IMR-90 (cell line): Measurements from ENCODE around the gene ZNF80. TPM values are rescaled to one million over a fixed set of nuclear protein-coding genes. Genes with fewer than 3 reads are reported as not detected.

Experiments
- ATAC-seq: fragments of 200-7000 bp; cut with Tn5 transposase; 2 replicates; pipeline ENCODE4 v1.9.1; 2020; ENCODE audit warnings: low read depth, mild to moderate bottlenecking, moderate library complexity
- BruUV-seq: library from RNA; stranded (reverse); fragments of 400-500 nt; replicated peaks from 2 replicates; lab custom pipeline; 2021; lab: Mats Ljungman, UMichigan
- CTCF ChIA-PET: fragments of 300-600 bp; formaldehyde crosslinking; extraction: SDS; loops from one replicate; lab custom pipeline; 2021; ENCODE audit warnings: antibody characterized with exemption; lab: Yijun Ruan, JAX
- POLR2A ChIA-PET: fragments of 300-600 bp; sonication (Branson Sonifier 250); formaldehyde crosslinking; loops from one replicate; lab custom pipeline; 2022; ENCODE audit warnings: antibody characterized with exemption; ENCODE audit not compliant: unreplicated experiment; lab: Charles Lee
- DNase-seq: peaks from one replicate; pipeline ENCODE4 v3.0.0; 2013
- H2AFZ ChIP-seq: replicated peaks from 2 replicates; pipeline ENCODE3; 2013; ENCODE audit warnings: low read length, mild to moderate bottlenecking; ENCODE audit not compliant: poor library complexity
- H2AK5ac ChIP-seq: 2 replicates; pipeline ENCODE4 v1.6.1; 2013; ENCODE audit warnings: low read depth, low read length, inconsistent platforms
- H2AK9ac ChIP-seq: replicated peaks from 2 replicates; pipeline ENCODE3; 2013; ENCODE audit warnings: mild to moderate bottlenecking, low read depth, low read length, moderate library complexity; ENCODE audit not compliant: poor library complexity
- H2BK120ac ChIP-seq: 2 replicates; pipeline ENCODE4 v1.6.1; 2013; ENCODE audit warnings: low read depth, low read length, inconsistent platforms
- H2BK15ac ChIP-seq: 3 replicates; pipeline ENCODE4 v1.6.1; 2013; ENCODE audit warnings: low read depth, low read length, inconsistent platforms
- H2BK20ac ChIP-seq: 2 replicates; pipeline ENCODE4 v1.6.1; 2013; ENCODE audit warnings: low read depth, mild to moderate bottlenecking, inconsistent platforms, low read length, moderate library complexity
- H2BK5ac ChIP-seq: 2 replicates; pipeline ENCODE4 v1.6.1; 2013; ENCODE audit warnings: mild to moderate bottlenecking, low read depth, low read length, inconsistent platforms; ENCODE audit not compliant: poor library complexity, severe bottlenecking
- H3K14ac ChIP-seq: replicated peaks from 2 replicates; pipeline ENCODE4 v1.6.1; 2013; ENCODE audit warnings: low read depth, low read length, inconsistent platforms
- H3K18ac ChIP-seq: 2 replicates; pipeline ENCODE4 v1.6.1; 2013; ENCODE audit warnings: low read depth, low read length, control low read depth
- H3K23ac ChIP-seq: 2 replicates; pipeline ENCODE4 v1.6.1; 2013; ENCODE audit warnings: low read depth, low read length, inconsistent platforms
- H3K27ac ChIP-seq: 2 replicates; pipeline ENCODE4 v1.5.1; 2013; ENCODE audit warnings: mild to moderate bottlenecking, control low read depth, low read length; ENCODE audit not compliant: insufficient read depth
- H3K27me3 ChIP-seq: 2 replicates; pipeline ENCODE4 v1.6.1; 2013; ENCODE audit warnings: low read length; ENCODE audit not compliant: control insufficient read depth, insufficient read depth
- H3K36me3 ChIP-seq: 2 replicates; pipeline ENCODE4 v1.6.1; 2013; ENCODE audit warnings: low read length, mixed read lengths; ENCODE audit not compliant: control insufficient read depth, insufficient read depth
- H3K4ac ChIP-seq: 2 replicates; pipeline ENCODE4 v1.6.1; 2013; ENCODE audit warnings: low read depth, low read length, inconsistent platforms
- H3K4me1 ChIP-seq: 2 replicates; pipeline ENCODE4 v1.6.1; 2013; ENCODE audit warnings: low read length, mixed read lengths; ENCODE audit not compliant: control insufficient read depth, insufficient read depth
- H3K4me2 ChIP-seq: 2 replicates; pipeline ENCODE4 v1.6.1; 2013; ENCODE audit warnings: low read depth, mild to moderate bottlenecking, control low read depth, low read length, moderate library complexity
- H3K4me3 ChIP-seq: 2 replicates; pipeline ENCODE4 v1.5.1; 2013; ENCODE audit warnings: low read depth, mild to moderate bottlenecking, control low read depth, low read length, moderate library complexity; ENCODE audit not compliant: insufficient read depth
- H3K56ac ChIP-seq: 2 replicates; pipeline ENCODE4 v1.6.1; 2013; ENCODE audit warnings: low read length, inconsistent platforms; ENCODE audit not compliant: insufficient read depth; ENCODE audit errors: extremely low read depth
- H3K79me1 ChIP-seq, 2 experiments: 2 replicates each; pipeline ENCODE4 v1.6.1; 2013; ENCODE audit warnings: low read length in 2 of 2, inconsistent platforms in 1 of 2, low read depth in 1 of 2
- H3K9ac ChIP-seq: 2 replicates; pipeline ENCODE4 v1.6.1; 2013; ENCODE audit warnings: low read depth, low read length, control low read depth
- H3K9me1 ChIP-seq: 2 replicates; pipeline ENCODE4 v1.6.1; 2013; ENCODE audit warnings: low read length, inconsistent platforms; ENCODE audit not compliant: insufficient read depth
- H3K9me3 ChIP-seq: 2 replicates; pipeline ENCODE4 v1.6.1; 2013; ENCODE audit warnings: low read length; ENCODE audit not compliant: control insufficient read depth, insufficient read depth
- H4K20me1 ChIP-seq: 2 replicates; pipeline ENCODE4 v1.6.1; 2013; ENCODE audit warnings: low read length, inconsistent platforms; ENCODE audit not compliant: insufficient read depth
- H4K5ac ChIP-seq: 2 replicates; pipeline ENCODE4 v1.6.1; 2013; ENCODE audit warnings: mild to moderate bottlenecking, low read depth, low read length, control low read depth
- H4K8ac ChIP-seq, 2 experiments: 2 replicates each; pipeline ENCODE4 v1.6.1; 2013; ENCODE audit warnings: low read depth in 2 of 2, low read length in 2 of 2, control low read depth in 1 of 2, inconsistent platforms in 1 of 2
- H4K91ac ChIP-seq: 2 replicates; pipeline ENCODE4 v1.6.1; 2013; ENCODE audit warnings: low read depth, low read length, inconsistent platforms; ENCODE audit not compliant: insufficient read depth
- BHLHE40 ChIP-seq: fragments of 150-350 bp; IDR thresholded peaks from 2 replicates; pipeline ENCODE4 v1.6.1; 2016; ENCODE audit warnings: mild to moderate bottlenecking, low read depth, low read length
- CEBPB ChIP-seq: IDR thresholded peaks from 2 replicates; pipeline ENCODE4 v1.6.1; 2012; ENCODE audit warnings: low read depth, low read length, improper control_type of control experiment
- FOS ChIP-seq: fragments of 150-350 bp; IDR thresholded peaks from 2 replicates; pipeline ENCODE4 v1.6.1; 2016; ENCODE audit warnings: low read depth, low read length
- MAZ ChIP-seq: IDR thresholded peaks from 2 replicates; pipeline ENCODE4 v1.6.1; 2012; ENCODE audit warnings: low read depth, mild to moderate bottlenecking, low read length, improper control_type of control experiment, moderate library complexity, borderline replicate concordance
- POLR2A ChIP-seq: IDR thresholded peaks from 2 replicates; pipeline ENCODE4 v1.6.1; 2012; ENCODE audit warnings: mild to moderate bottlenecking, low read depth, low read length
- SMC3 ChIP-seq: fragments of 150-350 bp; IDR thresholded peaks from 2 replicates; pipeline ENCODE4 v1.6.1; 2016; ENCODE audit warnings: low read depth, mild to moderate bottlenecking, antibody characterized with exemption, low read length, moderate library complexity
- WGBS, 2 experiments: methylation state at CpG; one replicate each; pipeline versions ENCODE4 v1.1.5 to v1.1.7; 2013; ENCODE audit warnings: missing lambda C conversion rate in 2 of 2; ENCODE audit not compliant: insufficient read length in 1 of 2; ENCODE audit errors: extremely low coverage in 2 of 2; 5-methylcytosine and 5-hydroxymethylcytosine counted together
- dilution Hi-C: fragments of 300-500 bp; cut with HindIII; formaldehyde crosslinking; loops from one replicate; pipeline ENCODE4 v1.14.3; 2018; ENCODE audit warnings: low sequenced_read_pairs; ENCODE audit not compliant: unreplicated experiment
- in situ Hi-C: fragments of 300-500 bp; cut with MboI; formaldehyde crosslinking; loops from 3 replicates; pipeline ENCODE4 v1.14.3; 2019; ENCODE audit warnings: low sequenced_read_pairs, inconsistent platforms, mixed read lengths
- intact Hi-C: fragments of 100-400 bp; cut with micrococcal nuclease; formaldehyde crosslinking; loops from 2 replicates; pipeline ENCODE4 v1.10.0; 2022
- polyA plus RNA-seq, 3 experiments: library from polyadenylated mRNA; depleted of rRNA; stranded (reverse); fragments of >200 nt; gene quantifications; 2 replicates each; pipeline ENCODE4 v1.2.3, GENCODE V29; 2012; ENCODE audit warnings: low replicate concordance in 1 of 3
- total RNA-seq: library from RNA; depleted of rRNA; stranded (reverse); fragments of >200 nt; gene quantifications from 2 replicates; pipeline ENCODE4 v1.2.3, GENCODE V29; 2012
- TF ChIP-seq, protein P1 (sequence below): conservative IDR thresholded peaks from 2 replicates; pipeline ENCODE4 v1.5.1; 2012; ENCODE audit warnings: mild to moderate bottlenecking, low read depth, low read length, improper control_type of control experiment
- TF ChIP-seq, protein P2 (sequence below): fragments of 150-350 bp; IDR thresholded peaks from 2 replicates; pipeline ENCODE4 v1.6.1; 2016; ENCODE audit warnings: low read depth, mild to moderate bottlenecking, low read length, moderate library complexity, borderline replicate concordance

The ZNF80 gene
- total and polyA plus RNA-seq, 2 of the 4 experiments (the other 2 are of a cell fraction): not detected

DNA sequence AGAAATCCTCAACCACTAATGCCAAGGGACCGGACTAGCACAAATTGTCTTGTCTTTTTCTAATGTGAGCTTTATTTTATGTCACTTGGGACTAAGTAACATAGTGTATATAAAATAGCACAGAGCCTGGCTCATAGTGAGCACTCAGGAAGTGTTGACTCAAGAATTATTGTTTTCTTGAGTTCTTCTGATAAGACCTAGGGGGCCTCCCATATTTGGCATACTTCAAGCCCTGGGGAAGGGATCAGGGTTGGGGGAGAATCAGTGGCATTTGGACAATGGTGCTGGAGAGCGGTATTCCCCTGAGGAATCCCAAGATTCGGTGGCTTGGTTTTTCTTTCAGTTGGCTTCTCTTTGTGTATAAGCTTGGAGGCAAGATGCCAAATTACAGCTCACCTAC, 19.4 kb downstream of the ZNF80 start:
- no TSS peak for BruUV-seq
- H3K23ac ChIP-seq: no peak overlapping the region

More for the DNA sequence above, 19.4 kb downstream of the ZNF80 start:
- no peak overlapping the region for H2BK15ac ChIP-seq
- no peak overlapping the region for H2BK5ac ChIP-seq
- no peak overlapping the region for H2AK5ac ChIP-seq
- H2AK9ac ChIP-seq: no peak overlapping the region
- H4K5ac ChIP-seq: no peak overlapping the region
- no peak overlapping the region for H3K27ac ChIP-seq
- no peak overlapping the region for H3K9ac ChIP-seq
- no peak overlapping the region for H2BK120ac ChIP-seq
- H3K79me1 ChIP-seq: no peaks in the 10 kb centered on the region
- no peaks in the 10 kb centered on the region for H4K20me1 ChIP-seq
- H3K27me3 ChIP-seq: peaks cover 20% of the 10 kb centered on the region
- dilution Hi-C loops: no loop called here
- no peak for DNase-seq
- intact Hi-C loops: no loop called here
- no CpG with 5 or more reads among the region's 3 CpGs for WGBS, 2 experiments
- H3K56ac ChIP-seq: no peak overlapping the region
- ChIA-PET CTCF (no interaction called here), POLR2A (no interaction called here)
- no peaks in the 10 kb centered on the region for H3K4me1 ChIP-seq
- in situ Hi-C loops: no loop called here
- no peaks in the 10 kb centered on the region for H3K36me3 ChIP-seq
- H3K4me3 ChIP-seq: no peak overlapping the region
- H4K8ac ChIP-seq: no peak overlapping the region
- ATAC-seq: no peak
- H3K18ac ChIP-seq: no peak overlapping the region
- TF ChIP-seq, protein P1, sequence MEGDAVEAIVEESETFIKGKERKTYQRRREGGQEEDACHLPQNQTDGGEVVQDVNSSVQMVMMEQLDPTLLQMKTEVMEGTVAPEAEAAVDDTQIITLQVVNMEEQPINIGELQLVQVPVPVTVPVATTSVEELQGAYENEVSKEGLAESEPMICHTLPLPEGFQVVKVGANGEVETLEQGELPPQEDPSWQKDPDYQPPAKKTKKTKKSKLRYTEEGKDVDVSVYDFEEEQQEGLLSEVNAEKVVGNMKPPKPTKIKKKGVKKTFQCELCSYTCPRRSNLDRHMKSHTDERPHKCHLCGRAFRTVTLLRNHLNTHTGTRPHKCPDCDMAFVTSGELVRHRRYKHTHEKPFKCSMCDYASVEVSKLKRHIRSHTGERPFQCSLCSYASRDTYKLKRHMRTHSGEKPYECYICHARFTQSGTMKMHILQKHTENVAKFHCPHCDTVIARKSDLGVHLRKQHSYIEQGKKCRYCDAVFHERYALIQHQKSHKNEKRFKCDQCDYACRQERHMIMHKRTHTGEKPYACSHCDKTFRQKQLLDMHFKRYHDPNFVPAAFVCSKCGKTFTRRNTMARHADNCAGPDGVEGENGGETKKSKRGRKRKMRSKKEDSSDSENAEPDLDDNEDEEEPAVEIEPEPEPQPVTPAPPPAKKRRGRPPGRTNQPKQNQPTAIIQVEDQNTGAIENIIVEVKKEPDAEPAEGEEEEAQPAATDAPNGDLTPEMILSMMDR: no peak
- TF ChIP-seq, protein P2, sequence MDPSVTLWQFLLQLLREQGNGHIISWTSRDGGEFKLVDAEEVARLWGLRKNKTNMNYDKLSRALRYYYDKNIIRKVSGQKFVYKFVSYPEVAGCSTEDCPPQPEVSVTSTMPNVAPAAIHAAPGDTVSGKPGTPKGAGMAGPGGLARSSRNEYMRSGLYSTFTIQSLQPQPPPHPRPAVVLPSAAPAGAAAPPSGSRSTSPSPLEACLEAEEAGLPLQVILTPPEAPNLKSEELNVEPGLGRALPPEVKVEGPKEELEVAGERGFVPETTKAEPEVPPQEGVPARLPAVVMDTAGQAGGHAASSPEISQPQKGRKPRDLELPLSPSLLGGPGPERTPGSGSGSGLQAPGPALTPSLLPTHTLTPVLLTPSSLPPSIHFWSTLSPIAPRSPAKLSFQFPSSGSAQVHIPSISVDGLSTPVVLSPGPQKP: no peak
- TF ChIP-seq SMC3 (no peak), BHLHE40 (no peak), FOS (no peak), MAZ (no peak), POLR2A (no peak), CEBPB (no peak)
- no peaks in the 10 kb centered on the region for H3K9me1 ChIP-seq
- H4K91ac ChIP-seq: no peak overlapping the region
- H3K14ac ChIP-seq: no peak overlapping the region
- H3K9me3 ChIP-seq: no peaks in the 10 kb centered on the region
- H2AFZ ChIP-seq: no peak overlapping the region
- no peak overlapping the region for H2BK20ac ChIP-seq
- no peak overlapping the region for H3K4ac ChIP-seq
- H3K4me2 ChIP-seq: no peak overlapping the region
